Heart right ventricle (tissue), 16 donors: ENCODE data around the gene SIGLEC10. TPM values are rescaled to one million over a fixed set of nuclear protein-coding genes. Genes with fewer than 3 reads are reported as not detected.

Experiments
- ATAC-seq, 8 donors: fragments of 200-7000 bp; cut with Tn5 transposase; one replicate each; pipeline ENCODE4 v1.9.1; 2020; ENCODE audit warnings: mild to moderate bottlenecking in 8 of 8, moderate library complexity in 8 of 8, moderate number of reproducible peaks in 1 of 8
- DNase-seq, 2 donors: peaks; one replicate each; pipeline ENCODE4 v3.0.0-alpha.2; 2020
- H3K27ac ChIP-seq, 10 donors: fragments of 200-600 bp; sonication (generic) in 2 of 10; one replicate each; pipeline versions ENCODE4 v1.5.0 to v1.8.0; 2020 to 2022; ENCODE audit warnings: mild to moderate bottlenecking in 3 of 10
- H3K27me3 ChIP-seq, 7 donors: fragments of 200-600 bp; one replicate each; pipeline ENCODE4 v1.8.0; 2021 to 2022; ENCODE audit warnings: mild to moderate bottlenecking in 2 of 7
- H3K36me3 ChIP-seq, 9 donors: fragments of 200-600 bp; sonication (generic) in 1 of 9; one replicate each; pipeline versions ENCODE4 v1.5.0 to v1.8.0; 2020 to 2022; ENCODE audit warnings: mild to moderate bottlenecking in 2 of 9
- H3K4me1 ChIP-seq, 9 donors: fragments of 200-600 bp; sonication (generic) in 1 of 9; one replicate each; pipeline versions ENCODE4 v1.5.0 to v1.8.0; 2020 to 2022; ENCODE audit warnings: mild to moderate bottlenecking in 4 of 9
- H3K4me3 ChIP-seq, 10 donors: fragments of 200-600 bp; sonication (generic) in 2 of 10; one replicate each; pipeline versions ENCODE4 v1.5.0 to v1.8.0; 2020 to 2022; ENCODE audit warnings: mild to moderate bottlenecking in 7 of 10, moderate library complexity in 2 of 10
- H3K9me3 ChIP-seq, 11 donors: fragments of 200-600 bp in 10 of 11; sonication (generic) in 2 of 11; one replicate each; pipeline versions ENCODE4 v1.5.0 to v1.8.0; 2013 to 2022; ENCODE audit warnings: mild to moderate bottlenecking in 2 of 11, control low read depth in 1 of 11, moderate library complexity in 1 of 11
- CTCF ChIP-seq, 9 donors: fragments of 200-600 bp; sonication (generic) in 2 of 9; IDR thresholded peaks; one replicate each; pipeline versions ENCODE4 v1.5.0 to v1.8.0; 2021 to 2022; ENCODE audit warnings: antibody characterized with exemption in 9 of 9, mild to moderate bottlenecking in 5 of 9, moderate library complexity in 1 of 9
- WGBS, 2 donors: extraction: QIAGEN DNeasy Blood & Tissue Kit; methylation state at CpG; one replicate each; pipeline ENCODE4 v1.1.7; 2013; ENCODE audit warnings: inconsistent platforms in 1 of 2; 5-methylcytosine and 5-hydroxymethylcytosine counted together
- intact Hi-C, 10 donors: fragments of 100-400 bp; cut with DNase I; formaldehyde crosslinking; loops; one replicate each; pipeline versions ENCODE4 v1.11.1 to v1.14.2; 2022
- polyA plus RNA-seq, 2 donors: library from polyadenylated mRNA; stranded (reverse); fragments of 200-250 nt; gene quantifications; one replicate each; pipeline ENCODE4 v1.2.3, GENCODE V29; 2013
- total RNA-seq, 10 donors: library from RNA; stranded (reverse); fragmentation: NEBNext Ultra II Directional in 3 of 10; extraction: Animal tissue kit (Norgen Biotek cat#: 25700) in 3 of 10; gene quantifications; one replicate each; pipeline versions ENCODE4 v1.2.1 to v1.2.4, GENCODE V29; 2021 to 2023
- donor health status: Arrhythmogenic right ventricular cardiomyopathy.
- donor health status: ischemic (EF 13 %, LVEDD 7.1; RV severe dilation, severe dysfunction).
- donor health status: healthy with polysubstance abuse.
- donor health status: DM: no; HTN: yes; CAD: no.
- donor health status: DM: no; HTN: no; CAD: no.
- donor health status: ischemic (EF 25% LVEDD 6.9; RV normal size, moderate dysfunction).
- donor health status: ischemic (EF 25% LVEDD 5.7; RV mildly dilated, moderate dysfunction).
- donor health status: healthy.
- donor health status: DM: yes; HTN: yes; CAD: no.
- donor health status: Ischemic cardiomyopathy.
- donor health status: ischemic (EF 35%, LVEDD 5.7; RV mildly dilated, moderate dysfunction).
- donor health status: nonischemic (EF 11% LVEDD 7.7; RV severe dilation, severe dysfunction).
- donor health status: DM: yes; HTN: yes; CAD: no.
- donor health status: PGD.
- donor health status: ischemic (EF 29% LVEDD 5.4; RV normal size, mild dysfunction).
- donor health status: nonischemic (EF 23%, LVEDD 6.1; RV moderate dilation, normal function).

SIGLEC10 gene
- total and polyA plus RNA-seq, 12 donors, result 0.17 to 4.2 (median 0.82) TPM

DNA sequence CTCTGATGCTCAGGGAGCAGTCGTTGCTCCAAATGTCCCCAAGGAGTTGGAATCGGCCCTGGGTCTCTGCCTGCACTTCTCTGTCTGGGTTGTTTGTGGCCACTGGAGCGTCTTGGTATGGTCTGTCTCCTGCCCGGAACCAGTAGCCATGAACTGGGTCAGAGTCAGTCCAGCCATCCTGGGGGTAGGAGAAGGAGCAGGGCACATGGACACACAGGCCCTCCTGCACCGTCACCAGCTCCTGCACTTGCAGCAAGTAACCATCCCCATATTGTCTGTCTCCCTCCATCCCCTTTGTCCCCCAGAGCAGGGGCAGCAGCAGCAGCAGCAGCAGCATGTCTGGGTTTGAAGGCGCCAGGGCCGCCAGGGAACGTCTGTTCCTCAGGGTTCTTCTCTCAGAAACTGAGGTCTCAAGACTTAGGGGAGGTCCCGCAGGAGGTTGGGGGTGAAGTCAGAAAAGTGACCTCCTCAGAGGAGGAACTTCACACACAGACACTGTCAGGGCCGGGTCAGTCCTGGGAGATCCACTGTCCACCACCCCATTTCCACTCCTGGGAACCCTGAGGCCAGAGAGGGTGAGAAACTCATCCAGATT is 40.7 kb upstream of the SIGLEC10 start, which contains the start of gene SIGLEC8:
Gene SIGLEC8, minus strand, starts transcription at position 404 of the 595 bp plus-strand sequence. Its CDS starts 67 bp downstream, at position 337.
- no peak for ATAC-seq
- no peak for DNase-seq
- H3K4me1 ChIP-seq, result peaks cover 0 to 24% (median 0%) of the 10 kb centered on the region in 9 donors
- peak within 1 kb of the TSS in 1 of 10 donors; percentile 16 for H3K4me3 ChIP-seq
- intact Hi-C loops, result no loop called here
- H3K36me3 ChIP-seq, result no peaks in the 10 kb centered on the region
- TF ChIP-seq CTCF (IDR thresholded peaks at IDR 0.05), result no peak
- peak within 1 kb of the TSS in 1 of 10 donors; percentile 53 for H3K27ac ChIP-seq
- 64 to 69% methylated on average over 10 of the region's 10 CpGs for WGBS, 2 donors
- no peaks in the 10 kb centered on the region for H3K9me3 ChIP-seq
- H3K27me3 ChIP-seq, result peaks cover 0 to 66% (median 43%) of the 10 kb centered on the region in 7 donors

- no peaks in the 10 kb centered on the region for H3K36me3 ChIP-seq
- peak overlapping the region in 1 of 10 donors; percentile 16 for H3K4me3 ChIP-seq
- peak overlapping the region in 1 of 10 donors; percentile 53 for H3K27ac ChIP-seq
- peaks cover 0 to 59% (median 38%) of the 10 kb centered on the region in 7 donors for H3K27me3 ChIP-seq
- H3K4me1 ChIP-seq, result peaks cover 0 to 19% (median 0%) of the 10 kb centered on the region in 9 donors
- no peak for ATAC-seq
- no peak for DNase-seq
- intact Hi-C loops, result no loop called here
- 77 to 78% methylated on average over 11 of the region's 11 CpGs for WGBS, 2 donors
- no peaks in the 10 kb centered on the region for H3K9me3 ChIP-seq
- no peak for TF ChIP-seq CTCF (IDR thresholded peaks at IDR 0.05)
These were observed 40.0 kb upstream of the SIGLEC10 start for GRCh38 chr19:51457351-51458013.

DNA sequence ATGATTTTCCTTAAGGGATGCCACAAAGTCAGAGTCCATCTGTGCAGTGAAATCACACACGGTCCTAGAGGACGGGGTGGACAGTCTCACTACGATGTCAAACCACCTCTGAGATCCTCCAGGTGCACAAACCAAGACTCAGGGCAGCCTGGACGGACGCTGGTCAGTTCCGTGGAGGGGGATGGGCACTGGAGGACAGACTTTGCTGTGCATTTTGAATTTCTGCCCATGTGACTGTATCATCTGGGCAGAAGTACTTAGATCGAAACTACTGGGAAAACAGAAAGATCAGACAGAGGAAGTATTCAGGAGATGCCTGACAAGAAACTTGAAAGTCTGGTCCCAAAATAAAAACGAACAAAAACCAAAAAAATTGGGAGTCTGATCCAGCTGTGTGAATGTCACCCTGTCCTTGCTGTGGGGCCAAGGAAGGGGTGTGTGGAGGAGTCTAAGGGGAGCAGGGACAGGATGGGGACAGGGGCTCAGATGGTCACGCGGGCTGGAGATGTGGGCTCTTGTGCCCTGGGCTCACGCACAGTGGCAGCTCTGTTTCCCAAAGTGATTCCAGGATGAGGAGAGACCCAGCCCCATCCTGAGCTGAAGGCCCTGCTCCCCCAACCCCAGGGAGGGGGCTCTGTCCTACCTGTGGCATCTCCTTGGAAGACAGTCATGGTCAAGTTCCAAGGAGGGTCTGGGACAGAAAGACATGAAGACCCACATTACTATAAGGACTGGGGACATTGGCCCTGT is 39.3 kb upstream of the SIGLEC10 start:
- intact Hi-C loops, result no loop called here
- TF ChIP-seq CTCF (IDR thresholded peaks at IDR 0.05), result no peak
- Histone ChIP-seq H3K36me3 (no peaks in the 10 kb centered on the region), H3K4me3 (peak overlapping the region in 1 of 10 donors; percentile 16), H3K4me1 (peaks cover 0 to 11% (median 0%) of the 10 kb centered on the region in 9 donors), H3K9me3 (no peaks in the 10 kb centered on the region), H3K27ac (peak overlapping the region in 1 of 10 donors; percentile 53), H3K27me3 (peaks cover 0 to 52% (median 31%) of the 10 kb centered on the region in 7 donors)
- DNase-seq (no peak), ATAC-seq (no peak)
- WGBS, 2 donors, result 71 to 76% methylated on average over 11 of the region's 11 CpGs

DNA sequence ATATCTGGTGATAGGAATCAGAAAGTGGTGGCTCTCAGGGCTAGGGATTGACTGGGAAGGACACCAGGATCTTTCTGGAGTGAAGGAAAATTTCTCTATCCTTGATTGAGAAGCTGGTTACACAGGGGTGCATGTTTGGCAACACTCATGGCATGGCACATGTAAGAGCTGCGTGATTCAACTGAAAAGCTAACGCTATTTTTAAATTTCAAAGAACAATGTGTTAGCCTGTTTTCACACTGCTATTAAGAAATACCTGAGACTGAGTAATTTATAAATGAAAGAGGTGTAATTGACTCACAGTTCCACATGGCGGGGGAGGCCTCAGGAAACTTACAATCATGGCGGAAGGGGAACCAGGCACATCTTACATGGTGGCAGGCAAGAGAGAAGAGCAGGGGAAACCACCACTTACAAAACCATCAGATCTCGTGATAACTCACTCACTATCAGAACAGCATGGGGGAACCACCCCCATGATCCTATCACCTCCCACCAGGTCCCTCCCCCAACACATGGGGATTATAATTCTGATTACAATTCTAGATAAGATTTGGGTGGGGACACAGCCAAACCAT is 33.4 kb upstream of the SIGLEC10 start:
- DNase-seq (no peak), ATAC-seq (no peak)
- no peak overlapping the region for H3K27ac ChIP-seq
- H3K27me3 ChIP-seq, result peaks cover 0 to 43% (median 12%) of the 10 kb centered on the region in 7 donors
- H3K36me3 ChIP-seq, result no peaks in the 10 kb centered on the region
- WGBS, 2 donors, result 80 to 81% methylated on average over 5 of the region's 5 CpGs
- intact Hi-C loops, result no loop called here
- no peak overlapping the region for H3K4me3 ChIP-seq
- no peaks in the 10 kb centered on the region for H3K4me1 ChIP-seq
- H3K9me3 ChIP-seq, result peaks cover 0 to 6% (median 0%) of the 10 kb centered on the region in 11 donors
- no peak for TF ChIP-seq CTCF (IDR thresholded peaks at IDR 0.05)
